Hepatocyte (in vitro differentiated cells): Measurements from ENCODE around the gene RUSC1. TPM values are rescaled to one million over a fixed set of nuclear protein-coding genes. Genes with fewer than 3 reads are reported as not detected.

Experiments used
- DNase-seq: peaks from one replicate; pipeline ENCODE4 v3.0.0-alpha.2; 2016; ENCODE audit warnings: low spot score
- H2AFZ ChIP-seq: fragments of 200-600 bp; sonication (generic); 2 replicates; pipeline ENCODE4 v1.6.0; 2016; ENCODE audit warnings: antibody characterized with exemption, mild to moderate bottlenecking
- H3K27ac ChIP-seq: fragments of 200-600 bp; sonication (generic); 2 replicates; pipeline ENCODE4 v1.5.1; 2016; ENCODE audit warnings: mild to moderate bottlenecking
- H3K27me3 ChIP-seq: fragments of 200-600 bp; sonication (generic); 2 replicates; pipeline ENCODE4 v1.6.1; 2016
- H3K36me3 ChIP-seq: fragments of 200-600 bp; sonication (generic); replicated peaks from 2 replicates; pipeline ENCODE4 v1.5.1; 2016; ENCODE audit warnings: low read depth; ENCODE audit not compliant: insufficient read depth
- H3K4me1 ChIP-seq: fragments of 200-600 bp; sonication (generic); 2 replicates; pipeline ENCODE4 v1.5.1; 2016; ENCODE audit warnings: mild to moderate bottlenecking, moderate library complexity; ENCODE audit not compliant: insufficient read depth
- H3K4me2 ChIP-seq: fragments of 200-600 bp; sonication (generic); 2 replicates; pipeline ENCODE4 v1.6.0; 2016
- H3K4me3 ChIP-seq: fragments of 200-600 bp; sonication (generic); 2 replicates; pipeline ENCODE4 v1.5.1; 2016; ENCODE audit warnings: mild to moderate bottlenecking
- H3K79me2 ChIP-seq: fragments of 200-600 bp; sonication (generic); 2 replicates; pipeline ENCODE4 v1.6.0; 2017; ENCODE audit warnings: mild to moderate bottlenecking
- H3K9me2 ChIP-seq: fragments of 200-600 bp; sonication (generic); replicated peaks from 2 replicates; pipeline ENCODE4 v1.6.0; 2017; ENCODE audit warnings: mild to moderate bottlenecking; ENCODE audit not compliant: insufficient read depth
- H3K9me3 ChIP-seq: fragments of 200-600 bp; sonication (generic); 2 replicates; pipeline ENCODE4 v1.5.1; 2016; ENCODE audit warnings: low read depth, mild to moderate bottlenecking
- H4K20me1 ChIP-seq: fragments of 200-600 bp; sonication (generic); 2 replicates; pipeline ENCODE4 v1.6.0; 2016; ENCODE audit warnings: mild to moderate bottlenecking; ENCODE audit not compliant: insufficient read depth, poor library complexity, severe bottlenecking
- CTCF ChIP-seq: fragments of 200-600 bp; sonication (generic); IDR thresholded peaks from 2 replicates; pipeline ENCODE4 v1.5.1; 2016; ENCODE audit warnings: antibody characterized with exemption, mild to moderate bottlenecking; ENCODE audit not compliant: poor library complexity
- EZH2 ChIP-seq: fragments of 200-600 bp; sonication (generic); IDR thresholded peaks from 2 replicates; pipeline ENCODE4 v1.6.1; 2016; ENCODE audit warnings: antibody characterized with exemption, mild to moderate bottlenecking, borderline replicate concordance
- EZH2phosphoT487 ChIP-seq: fragments of 200-600 bp; sonication (generic); IDR thresholded peaks from one replicate; pipeline ENCODE4 v1.6.1; 2018; ENCODE audit warnings: antibody characterized with exemption, mild to moderate bottlenecking, low read depth, moderate library complexity; ENCODE audit not compliant: unreplicated experiment, severe bottlenecking
- WGBS: methylation state at CpG from one replicate; pipeline ENCODE4 v1.1.6; 2016; ENCODE audit warnings: low lambda C conversion rate; ENCODE audit errors: missing lambda C conversion rate; 5-methylcytosine and 5-hydroxymethylcytosine counted together
- polyA plus RNA-seq: library from polyadenylated mRNA; unstranded; fragments of >200 nt; fragmentation: Nextera tagmentation; extraction: Ambion mirVana; gene quantifications from 2 replicates; pipeline ENCODE4 v1.2.1, GENCODE V29; 2016
- total RNA-seq: library from RNA; depleted of rRNA; stranded (reverse); fragments of >200 nt; gene quantifications from 2 replicates; pipeline ENCODE4 v1.2.3, GENCODE V29; 2014

RUSC1 gene
- total and polyA plus RNA-seq, 2 experiments from 2014 or later: 22.3 to 48.4 TPM

- H3K27me3 ChIP-seq: peaks cover 20% of the 10 kb centered on the region
- no peak for TF ChIP-seq EZH2
- TF ChIP-seq EZH2phosphoT487: no peak
- no peak for TF ChIP-seq CTCF
- no peaks in the 10 kb centered on the region for H3K79me2 ChIP-seq
- 77% methylated on average over 9 of the region's 9 CpGs for WGBS
- no peaks in the 10 kb centered on the region for H3K9me2 ChIP-seq
- H3K4me2 ChIP-seq: no peak overlapping the region
- H3K36me3 ChIP-seq: no peaks in the 10 kb centered on the region
- no peaks in the 10 kb centered on the region for H4K20me1 ChIP-seq
- peak overlapping the region; percentile 61 for H3K27ac ChIP-seq
- H2AFZ ChIP-seq: no peak overlapping the region
- H3K9me3 ChIP-seq: no peaks in the 10 kb centered on the region
- peaks cover 6% of the 10 kb centered on the region for H3K4me1 ChIP-seq
- peak; percentile 47 for DNase-seq
- no peak overlapping the region for H3K4me3 ChIP-seq
These were observed 20.0 kb upstream of the RUSC1 start for GRCh38 chr1:155300553-155301329.

GRCh38 chr1:155301342-155301841, 19.3 kb upstream of the RUSC1 start, which contains the start of gene PKLR:
Gene PKLR (minus strand): TSS chr1:155301438. CDS start chr1:155301395, 43 bp downstream.
- H2AFZ ChIP-seq: no peak within 1 kb of the TSS
- no peak within 1 kb of the TSS for H3K4me2 ChIP-seq
- WGBS: 83% methylated on average over 5 of the region's 5 CpGs
- H3K9me3 ChIP-seq: no peaks in the 10 kb centered on the region
- DNase-seq: no peak
- peaks cover 14% of the 10 kb centered on the region for H3K27me3 ChIP-seq
- no peaks in the 10 kb centered on the region for H3K36me3 ChIP-seq
- H3K4me3 ChIP-seq: no peak within 1 kb of the TSS
- peak within 1 kb of the TSS; percentile 61 for H3K27ac ChIP-seq
- no peaks in the 10 kb centered on the region for H3K9me2 ChIP-seq
- TF ChIP-seq EZH2: no peak
- no peak for TF ChIP-seq CTCF
- TF ChIP-seq EZH2phosphoT487: no peak
- no peaks in the 10 kb centered on the region for H4K20me1 ChIP-seq
- H3K4me1 ChIP-seq: peaks cover 6% of the 10 kb centered on the region
- H3K79me2 ChIP-seq: no peaks in the 10 kb centered on the region

GRCh38 chr1:155304558-155305063, 16.1 kb upstream of the RUSC1 start:
- peaks cover 7% of the 10 kb centered on the region for H3K79me2 ChIP-seq
- 88% methylated on average over 11 of the region's 11 CpGs for WGBS
- H3K27ac ChIP-seq: no peak overlapping the region
- no peaks in the 10 kb centered on the region for H3K36me3 ChIP-seq
- no peak for DNase-seq
- no peaks in the 10 kb centered on the region for H3K27me3 ChIP-seq
- H3K4me2 ChIP-seq: no peak overlapping the region
- H3K4me1 ChIP-seq: peaks cover 7% of the 10 kb centered on the region
- no peaks in the 10 kb centered on the region for H3K9me3 ChIP-seq
- H2AFZ ChIP-seq: no peak overlapping the region
- no peak overlapping the region for H3K4me3 ChIP-seq
- no peak for TF ChIP-seq CTCF
- no peaks in the 10 kb centered on the region for H4K20me1 ChIP-seq
- H3K9me2 ChIP-seq: no peaks in the 10 kb centered on the region
